ENCODE measurements around the gene IL17REL.

The IL17REL gene

DNA sequence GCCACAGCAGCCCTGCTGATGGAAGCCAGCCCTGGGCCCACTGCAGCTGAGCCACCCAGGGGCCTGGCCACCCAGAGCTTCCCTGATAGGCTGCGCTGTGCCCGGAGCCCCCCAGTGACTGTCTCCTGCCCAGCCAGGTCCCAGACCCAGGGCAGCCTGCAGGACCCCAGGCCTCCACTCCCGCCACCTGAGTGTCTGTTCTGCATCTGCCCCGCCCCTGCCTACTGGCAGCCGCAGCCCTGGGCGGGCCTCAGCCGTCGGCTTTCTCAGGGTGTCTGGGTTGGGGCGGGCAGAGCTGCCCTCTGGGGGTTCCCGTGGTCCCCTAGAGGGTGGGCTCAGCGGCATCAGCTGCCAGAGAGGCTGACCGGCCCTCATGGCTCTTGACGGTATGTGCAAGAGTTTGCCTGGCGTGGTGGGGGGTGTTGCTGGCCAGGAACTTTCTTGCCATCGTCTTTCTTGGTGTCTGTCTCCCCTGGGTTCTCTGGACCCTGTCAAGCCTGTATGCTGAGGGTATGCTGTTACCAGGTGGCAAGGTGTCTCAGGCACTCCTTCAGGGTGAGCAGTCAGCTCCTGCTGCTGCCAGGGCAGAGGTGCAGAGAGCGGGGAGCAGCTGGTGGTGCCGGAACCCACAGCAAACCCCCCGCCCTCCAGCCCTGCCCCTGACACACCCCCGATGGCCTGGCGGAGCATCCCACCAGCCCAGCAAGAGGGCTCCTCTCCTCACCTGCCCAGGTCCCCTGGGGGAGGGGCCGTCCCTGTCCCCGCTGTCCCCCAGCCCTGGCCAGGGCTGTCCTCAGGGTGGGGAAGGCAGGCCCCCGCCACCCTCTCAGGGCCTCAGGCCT is 64.2 kb downstream of the IL17REL start:
- no peak for DNase-seq (ENCODE audit: low read depth in 2 of 3, low spot score in 1 of 3)

DNA sequence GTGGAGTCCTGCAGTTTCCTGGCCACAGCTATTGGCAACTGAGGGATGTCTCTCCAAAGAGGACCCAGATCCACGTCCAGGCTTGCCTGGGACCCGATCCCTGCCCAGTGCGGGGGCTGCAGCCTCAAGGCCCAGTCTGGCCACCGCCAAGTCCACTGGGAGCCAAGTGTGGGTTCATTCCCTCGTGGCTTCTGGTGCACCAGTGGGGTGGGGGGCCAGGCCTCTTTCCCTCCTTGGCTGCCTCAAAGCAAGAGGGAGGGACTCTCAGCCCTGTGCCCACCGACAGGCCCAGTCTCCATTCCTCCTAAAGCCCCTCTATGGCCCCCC is 65.3 kb downstream of the IL17REL start:
- no peak for DNase-seq (ENCODE audit: low read depth in 2 of 3, low spot score in 1 of 3)

DNA sequence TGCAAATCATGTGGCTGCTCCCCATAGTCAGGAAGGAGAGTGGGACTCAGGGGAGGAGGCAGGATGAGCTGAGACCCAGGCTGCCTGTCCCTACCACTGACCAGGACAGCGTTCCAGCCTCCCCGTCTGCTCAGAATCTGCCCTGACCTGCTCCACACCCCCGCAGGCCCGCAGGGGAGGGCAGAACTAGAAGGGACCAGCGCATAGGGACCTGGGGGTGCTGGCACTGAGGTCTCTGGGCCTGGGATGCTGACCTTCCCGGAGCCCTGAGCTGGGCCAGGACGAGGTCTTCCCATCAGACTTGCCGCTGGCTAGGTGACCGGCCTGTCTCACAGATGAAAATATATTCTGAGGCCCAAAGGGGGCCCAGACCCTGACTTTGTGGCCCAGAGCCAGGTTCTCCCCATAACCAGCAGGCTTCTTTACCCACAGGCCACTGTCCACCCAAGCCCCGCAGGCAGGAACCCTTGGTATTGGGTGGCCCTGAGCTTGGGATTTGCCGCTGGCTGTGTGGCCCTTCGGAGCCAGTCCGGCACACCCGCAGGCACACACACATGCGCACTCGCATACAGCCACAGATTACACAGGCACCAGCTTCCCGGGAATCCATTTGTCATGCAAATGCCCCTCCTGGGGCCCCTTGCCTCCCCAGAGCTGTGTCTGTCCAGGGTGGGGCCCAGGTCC is 65.8 kb downstream of the IL17REL start:
- no peak for DNase-seq (ENCODE audit: low read depth in 2 of 3, low spot score in 1 of 3)

DNA sequence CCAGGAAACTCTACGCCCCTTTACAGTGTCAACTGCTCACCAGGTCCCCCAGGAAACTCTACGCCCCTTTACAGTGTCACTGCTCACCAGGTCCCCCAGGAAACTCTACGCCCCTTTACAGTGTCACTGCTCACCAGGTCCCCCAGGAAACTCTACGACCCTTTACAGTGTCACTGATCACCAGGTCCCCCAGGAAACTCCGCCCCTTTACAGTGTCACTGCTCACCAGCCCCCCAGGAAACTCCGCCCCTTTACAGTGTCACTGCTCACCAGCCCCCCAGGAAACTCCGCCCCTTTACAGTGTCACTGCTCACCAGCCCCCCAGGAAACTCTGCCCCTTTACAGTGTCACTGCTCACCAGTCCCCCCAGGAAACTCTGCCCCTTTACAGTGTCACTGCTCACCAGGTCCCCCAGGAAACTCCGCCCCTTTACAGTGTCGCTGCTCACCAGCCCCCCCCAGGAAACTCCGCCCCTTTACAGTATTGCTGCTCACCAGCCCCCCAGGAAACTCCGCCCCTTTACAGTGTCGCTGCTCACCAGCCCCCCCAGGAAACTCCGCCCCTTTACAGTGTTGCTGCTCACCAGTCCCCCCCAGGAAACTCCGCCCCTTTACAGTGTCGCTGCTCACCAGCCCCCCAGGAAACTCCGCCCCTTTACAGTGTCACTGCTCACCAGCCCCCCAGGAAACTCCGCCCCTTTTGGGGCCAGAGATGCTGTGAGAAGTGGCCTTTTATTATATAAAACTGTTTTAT is 67.3 kb downstream of the IL17REL start:
- peak in 1 of 3 donors; percentile 56 for DNase-seq (ENCODE audit: low read depth in 2 of 3, low spot score in 1 of 3)

Data from stimulated activated CD4-positive, alpha-beta T cell treated with anti-CD3 and anti-CD28 coated beads, Interleukin-12 subunit alpha, Interleukin-12 subunit beta, amount 100 ng/mL, for 48 hours (primary cell).